HG03060 (cell line): ENCODE results near the gene HOXA1.

Experiments used
- ATAC-seq: cut with Tn5 transposase; IDR thresholded peaks from one replicate; pipeline ENCODE4 v1.9.1; 2021; ENCODE audit warnings: low read depth, moderate number of reproducible peaks; ENCODE audit not compliant: unreplicated experiment

Gene HOXA1

GRCh38 chr7:27132214-27132613 lies 36.4 kb upstream of the HOXA1 start:
- ATAC-seq = no peak

- ATAC-seq = no peak
Measured at GRCh38 chr7:27131390-27131819, 35.6 kb upstream of the HOXA1 start.

GRCh38 chr7:27130540-27131389 lies 35.0 kb upstream of the HOXA1 start, which contains the start of gene HOXA4:
Gene HOXA4 (minus strand): TSS chr7:27130757. CDS start chr7:27130733, 24 bp downstream.
- no peak for ATAC-seq

GRCh38 chr7:27129729-27130539 lies 34.1 kb upstream of the HOXA1 start:
- no peak for ATAC-seq

- ATAC-seq = no peak
Measured at GRCh38 chr7:27128776-27129728, 33.3 kb upstream of the HOXA1 start.

GRCh38 chr7:27128034-27128433 lies 32.2 kb upstream of the HOXA1 start:
- no peak for ATAC-seq

- no peak for ATAC-seq
Measured at GRCh38 chr7:27126596-27127327, 31.0 kb upstream of the HOXA1 start.

- ATAC-seq = no peak
Measured at GRCh38 chr7:27125986-27126394, 30.2 kb upstream of the HOXA1 start.

- no peak for ATAC-seq
Measured at GRCh38 chr7:27124902-27125689, 29.3 kb upstream of the HOXA1 start.

- no peak for ATAC-seq
Measured at GRCh38 chr7:27124096-27124901, 28.5 kb upstream of the HOXA1 start.

- no peak for ATAC-seq
Measured at GRCh38 chr7:27123477-27124053, 27.8 kb upstream of the HOXA1 start.

- no peak for ATAC-seq
Measured at GRCh38 chr7:27123007-27123476, 27.2 kb upstream of the HOXA1 start.

- ATAC-seq = no peak
Measured at GRCh38 chr7:27122077-27122910, 26.5 kb upstream of the HOXA1 start.

- no peak for ATAC-seq
Measured at GRCh38 chr7:27121684-27122076, 25.9 kb upstream of the HOXA1 start.

- ATAC-seq = no peak
Measured at GRCh38 chr7:27119412-27119911, 23.7 kb upstream of the HOXA1 start.

GRCh38 chr7:27118580-27118979 lies 22.8 kb upstream of the HOXA1 start:
- no peak for ATAC-seq
